IMR-90 (cell line): ENCODE results near the gene RHBDF2. TPM values are rescaled to one million over a fixed set of nuclear protein-coding genes. Genes with fewer than 3 reads are reported as not detected.

Experiments used
- ATAC-seq: fragments of 200-7000 bp; cut with Tn5 transposase; 2 replicates; pipeline ENCODE4 v1.9.1; 2020; ENCODE audit warnings: low read depth, mild to moderate bottlenecking, moderate library complexity
- BruUV-seq: library from RNA; stranded (reverse); fragments of 400-500 nt; replicated peaks from 2 replicates; lab custom pipeline; 2021; lab: Mats Ljungman, UMichigan
- CTCF ChIA-PET: fragments of 300-600 bp; formaldehyde crosslinking; extraction: SDS; loops from one replicate; lab custom pipeline; 2021; ENCODE audit warnings: antibody characterized with exemption; lab: Yijun Ruan, JAX
- POLR2A ChIA-PET: fragments of 300-600 bp; sonication (Branson Sonifier 250); formaldehyde crosslinking; loops from one replicate; lab custom pipeline; 2022; ENCODE audit warnings: antibody characterized with exemption; ENCODE audit not compliant: unreplicated experiment; lab: Charles Lee
- DNase-seq: peaks from one replicate; pipeline ENCODE4 v3.0.0; 2013
- H2AFZ ChIP-seq: replicated peaks from 2 replicates; pipeline ENCODE3; 2013; ENCODE audit warnings: low read length, mild to moderate bottlenecking; ENCODE audit not compliant: poor library complexity
- H2AK5ac ChIP-seq: 2 replicates; pipeline ENCODE4 v1.6.1; 2013; ENCODE audit warnings: low read depth, low read length, inconsistent platforms
- H2AK9ac ChIP-seq: replicated peaks from 2 replicates; pipeline ENCODE3; 2013; ENCODE audit warnings: mild to moderate bottlenecking, low read depth, low read length, moderate library complexity; ENCODE audit not compliant: poor library complexity
- H2BK120ac ChIP-seq: 2 replicates; pipeline ENCODE4 v1.6.1; 2013; ENCODE audit warnings: low read depth, low read length, inconsistent platforms
- H2BK15ac ChIP-seq: 3 replicates; pipeline ENCODE4 v1.6.1; 2013; ENCODE audit warnings: low read depth, low read length, inconsistent platforms
- H2BK20ac ChIP-seq: 2 replicates; pipeline ENCODE4 v1.6.1; 2013; ENCODE audit warnings: low read depth, mild to moderate bottlenecking, inconsistent platforms, low read length, moderate library complexity
- H2BK5ac ChIP-seq: 2 replicates; pipeline ENCODE4 v1.6.1; 2013; ENCODE audit warnings: mild to moderate bottlenecking, low read depth, low read length, inconsistent platforms; ENCODE audit not compliant: poor library complexity, severe bottlenecking
- H3K14ac ChIP-seq: replicated peaks from 2 replicates; pipeline ENCODE4 v1.6.1; 2013; ENCODE audit warnings: low read depth, low read length, inconsistent platforms
- H3K18ac ChIP-seq: 2 replicates; pipeline ENCODE4 v1.6.1; 2013; ENCODE audit warnings: low read depth, low read length, control low read depth
- H3K23ac ChIP-seq: 2 replicates; pipeline ENCODE4 v1.6.1; 2013; ENCODE audit warnings: low read depth, low read length, inconsistent platforms
- H3K27ac ChIP-seq: 2 replicates; pipeline ENCODE4 v1.5.1; 2013; ENCODE audit warnings: mild to moderate bottlenecking, control low read depth, low read length; ENCODE audit not compliant: insufficient read depth
- H3K27me3 ChIP-seq: 2 replicates; pipeline ENCODE4 v1.6.1; 2013; ENCODE audit warnings: low read length; ENCODE audit not compliant: control insufficient read depth, insufficient read depth
- H3K36me3 ChIP-seq: 2 replicates; pipeline ENCODE4 v1.6.1; 2013; ENCODE audit warnings: low read length, mixed read lengths; ENCODE audit not compliant: control insufficient read depth, insufficient read depth
- H3K4ac ChIP-seq: 2 replicates; pipeline ENCODE4 v1.6.1; 2013; ENCODE audit warnings: low read depth, low read length, inconsistent platforms
- H3K4me1 ChIP-seq: 2 replicates; pipeline ENCODE4 v1.6.1; 2013; ENCODE audit warnings: low read length, mixed read lengths; ENCODE audit not compliant: control insufficient read depth, insufficient read depth
- H3K4me2 ChIP-seq: 2 replicates; pipeline ENCODE4 v1.6.1; 2013; ENCODE audit warnings: low read depth, mild to moderate bottlenecking, control low read depth, low read length, moderate library complexity
- H3K4me3 ChIP-seq: 2 replicates; pipeline ENCODE4 v1.5.1; 2013; ENCODE audit warnings: low read depth, mild to moderate bottlenecking, control low read depth, low read length, moderate library complexity; ENCODE audit not compliant: insufficient read depth
- H3K56ac ChIP-seq: 2 replicates; pipeline ENCODE4 v1.6.1; 2013; ENCODE audit warnings: low read length, inconsistent platforms; ENCODE audit not compliant: insufficient read depth; ENCODE audit errors: extremely low read depth
- H3K79me1 ChIP-seq, 2 experiments: 2 replicates each; pipeline ENCODE4 v1.6.1; 2013; ENCODE audit warnings: low read length in 2 of 2, inconsistent platforms in 1 of 2, low read depth in 1 of 2
- H3K9ac ChIP-seq: 2 replicates; pipeline ENCODE4 v1.6.1; 2013; ENCODE audit warnings: low read depth, low read length, control low read depth
- H3K9me1 ChIP-seq: 2 replicates; pipeline ENCODE4 v1.6.1; 2013; ENCODE audit warnings: low read length, inconsistent platforms; ENCODE audit not compliant: insufficient read depth
- H3K9me3 ChIP-seq: 2 replicates; pipeline ENCODE4 v1.6.1; 2013; ENCODE audit warnings: low read length; ENCODE audit not compliant: control insufficient read depth, insufficient read depth
- H4K20me1 ChIP-seq: 2 replicates; pipeline ENCODE4 v1.6.1; 2013; ENCODE audit warnings: low read length, inconsistent platforms; ENCODE audit not compliant: insufficient read depth
- H4K5ac ChIP-seq: 2 replicates; pipeline ENCODE4 v1.6.1; 2013; ENCODE audit warnings: mild to moderate bottlenecking, low read depth, low read length, control low read depth
- H4K8ac ChIP-seq, 2 experiments: 2 replicates each; pipeline ENCODE4 v1.6.1; 2013; ENCODE audit warnings: low read depth in 2 of 2, low read length in 2 of 2, control low read depth in 1 of 2, inconsistent platforms in 1 of 2
- H4K91ac ChIP-seq: 2 replicates; pipeline ENCODE4 v1.6.1; 2013; ENCODE audit warnings: low read depth, low read length, inconsistent platforms; ENCODE audit not compliant: insufficient read depth
- BHLHE40 ChIP-seq: fragments of 150-350 bp; IDR thresholded peaks from 2 replicates; pipeline ENCODE4 v1.6.1; 2016; ENCODE audit warnings: mild to moderate bottlenecking, low read depth, low read length
- CHD1 ChIP-seq: IDR thresholded peaks from 2 replicates; pipeline ENCODE4 v1.6.1; 2012; ENCODE audit warnings: low read depth, low read length, improper control_type of control experiment
- ELK1 ChIP-seq: fragments of 150-350 bp; IDR thresholded peaks from 2 replicates; pipeline ENCODE4 v1.6.1; 2016; ENCODE audit warnings: low read depth, mild to moderate bottlenecking, low read length, moderate library complexity, borderline replicate concordance
- FOS ChIP-seq: fragments of 150-350 bp; IDR thresholded peaks from 2 replicates; pipeline ENCODE4 v1.6.1; 2016; ENCODE audit warnings: low read depth, low read length
- MAZ ChIP-seq: IDR thresholded peaks from 2 replicates; pipeline ENCODE4 v1.6.1; 2012; ENCODE audit warnings: low read depth, mild to moderate bottlenecking, low read length, improper control_type of control experiment, moderate library complexity, borderline replicate concordance
- MXI1 ChIP-seq: IDR thresholded peaks from 2 replicates; pipeline ENCODE4 v1.6.1; 2012; ENCODE audit warnings: low read depth, mild to moderate bottlenecking, low read length, moderate library complexity, borderline replicate concordance
- NFE2L2 ChIP-seq: fragments of 150-350 bp; IDR thresholded peaks from 2 replicates; pipeline ENCODE4 v1.6.1; 2016; ENCODE audit warnings: low read depth, mild to moderate bottlenecking, low read length
- RAD21 ChIP-seq: IDR thresholded peaks from 2 replicates; pipeline ENCODE4 v1.6.1; 2012; ENCODE audit warnings: low read length, improper control_type of control experiment
- WGBS, 2 experiments: methylation state at CpG; one replicate each; pipeline versions ENCODE4 v1.1.5 to v1.1.7; 2013; ENCODE audit warnings: missing lambda C conversion rate in 2 of 2; ENCODE audit not compliant: insufficient read length in 1 of 2; ENCODE audit errors: extremely low coverage in 2 of 2; 5-methylcytosine and 5-hydroxymethylcytosine counted together
- dilution Hi-C: fragments of 300-500 bp; cut with HindIII; formaldehyde crosslinking; loops from one replicate; pipeline ENCODE4 v1.14.3; 2018; ENCODE audit warnings: low sequenced_read_pairs; ENCODE audit not compliant: unreplicated experiment
- in situ Hi-C: fragments of 300-500 bp; cut with MboI; formaldehyde crosslinking; loops from 3 replicates; pipeline ENCODE4 v1.14.3; 2019; ENCODE audit warnings: low sequenced_read_pairs, inconsistent platforms, mixed read lengths
- intact Hi-C: fragments of 100-400 bp; cut with micrococcal nuclease; formaldehyde crosslinking; loops from 2 replicates; pipeline ENCODE4 v1.10.0; 2022
- polyA plus RNA-seq, 3 experiments: library from polyadenylated mRNA; depleted of rRNA; stranded (reverse); fragments of >200 nt; gene quantifications; 2 replicates each; pipeline ENCODE4 v1.2.3, GENCODE V29; 2012; ENCODE audit warnings: low replicate concordance in 1 of 3
- total RNA-seq: library from RNA; depleted of rRNA; stranded (reverse); fragments of >200 nt; gene quantifications from 2 replicates; pipeline ENCODE4 v1.2.3, GENCODE V29; 2012
- TF ChIP-seq, protein P1 (sequence below): fragments of 150-350 bp; IDR thresholded peaks from 2 replicates; pipeline ENCODE4 v1.6.1; 2017; ENCODE audit warnings: mild to moderate bottlenecking, antibody characterized with exemption, low read length, low read depth
- TF ChIP-seq, protein P2 (sequence below): conservative IDR thresholded peaks from 2 replicates; pipeline ENCODE4 v1.5.1; 2012; ENCODE audit warnings: mild to moderate bottlenecking, low read depth, low read length, improper control_type of control experiment

Gene RHBDF2
- total and polyA plus RNA-seq, 2 of the 4 experiments (the other 2 are of a cell fraction): 1.3 to 8.3 TPM

DNA sequence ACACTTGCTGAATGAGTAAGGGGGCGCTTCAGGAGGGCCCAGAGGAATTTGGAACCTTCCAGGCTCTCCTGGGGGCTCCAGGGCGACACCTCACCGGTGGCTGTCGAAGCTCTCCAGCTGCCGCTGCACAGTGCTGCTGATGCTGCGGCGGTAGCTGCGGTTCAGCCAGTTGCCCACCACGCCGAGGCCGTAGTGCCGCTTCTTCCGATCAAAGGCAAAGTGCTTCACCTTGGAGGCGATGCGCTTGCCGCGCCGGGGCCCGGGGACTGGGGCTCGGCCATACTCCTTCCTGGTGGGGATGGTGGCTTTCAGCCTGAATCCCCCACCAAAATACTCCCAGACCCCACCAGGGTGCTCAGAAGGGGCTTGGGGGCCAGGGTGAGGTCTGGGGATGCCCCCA is 24.5 kb downstream of the RHBDF2 start:
- in situ Hi-C loops: no loop called here
- Histone ChIP-seq H3K14ac (no peak overlapping the region), H3K36me3 (no peaks in the 10 kb centered on the region; the same call in 1 of the 2 replicates), H3K9me3 (no peaks in the 10 kb centered on the region), H2BK5ac (no peak overlapping the region), H4K20me1 (no peaks in the 10 kb centered on the region), H3K9ac (no peak overlapping the region), H3K4me3 (no peak overlapping the region), H2BK20ac (no peak overlapping the region), H3K9me1 (peaks cover 2% of the 10 kb centered on the region; the same call in 1 of the 2 replicates), H3K79me1 (no peaks in the 10 kb centered on the region), H3K4ac (no peak overlapping the region), H3K4me2 (no peak overlapping the region), H3K56ac (no peak overlapping the region), H3K4me1 (no peaks in the 10 kb centered on the region; the same call in 1 of the 2 replicates), H3K23ac (no peak overlapping the region), H3K18ac (no peak overlapping the region), H3K27me3 (no peaks in the 10 kb centered on the region), H4K91ac (no peak overlapping the region), H2AFZ (no peak overlapping the region), H4K8ac (no peak overlapping the region), H2BK120ac (no peak overlapping the region), H3K27ac (no peak overlapping the region), H2BK15ac (no peak overlapping the region), H2AK5ac (no peak overlapping the region), H4K5ac (no peak overlapping the region), H2AK9ac (no peak overlapping the region)
- 72% methylated on average over 12 of the region's 20 CpGs; no CpG with 5 or more reads in 1 of the 2 experiments for WGBS, 2 experiments
- no TSS peak for BruUV-seq
- no peak for TF ChIP-seq BHLHE40
- TF ChIP-seq, protein P1, sequence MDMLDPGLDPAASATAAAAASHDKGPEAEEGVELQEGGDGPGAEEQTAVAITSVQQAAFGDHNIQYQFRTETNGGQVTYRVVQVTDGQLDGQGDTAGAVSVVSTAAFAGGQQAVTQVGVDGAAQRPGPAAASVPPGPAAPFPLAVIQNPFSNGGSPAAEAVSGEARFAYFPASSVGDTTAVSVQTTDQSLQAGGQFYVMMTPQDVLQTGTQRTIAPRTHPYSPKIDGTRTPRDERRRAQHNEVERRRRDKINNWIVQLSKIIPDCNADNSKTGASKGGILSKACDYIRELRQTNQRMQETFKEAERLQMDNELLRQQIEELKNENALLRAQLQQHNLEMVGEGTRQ: no peak
- TF ChIP-seq MXI1: no peak
- TF ChIP-seq RAD21: no peak
- no peak for TF ChIP-seq NFE2L2
- no peak for TF ChIP-seq ELK1
- no peak for TF ChIP-seq MAZ
- no peak for TF ChIP-seq CHD1
- no peak for TF ChIP-seq FOS
- TF ChIP-seq, protein P2, sequence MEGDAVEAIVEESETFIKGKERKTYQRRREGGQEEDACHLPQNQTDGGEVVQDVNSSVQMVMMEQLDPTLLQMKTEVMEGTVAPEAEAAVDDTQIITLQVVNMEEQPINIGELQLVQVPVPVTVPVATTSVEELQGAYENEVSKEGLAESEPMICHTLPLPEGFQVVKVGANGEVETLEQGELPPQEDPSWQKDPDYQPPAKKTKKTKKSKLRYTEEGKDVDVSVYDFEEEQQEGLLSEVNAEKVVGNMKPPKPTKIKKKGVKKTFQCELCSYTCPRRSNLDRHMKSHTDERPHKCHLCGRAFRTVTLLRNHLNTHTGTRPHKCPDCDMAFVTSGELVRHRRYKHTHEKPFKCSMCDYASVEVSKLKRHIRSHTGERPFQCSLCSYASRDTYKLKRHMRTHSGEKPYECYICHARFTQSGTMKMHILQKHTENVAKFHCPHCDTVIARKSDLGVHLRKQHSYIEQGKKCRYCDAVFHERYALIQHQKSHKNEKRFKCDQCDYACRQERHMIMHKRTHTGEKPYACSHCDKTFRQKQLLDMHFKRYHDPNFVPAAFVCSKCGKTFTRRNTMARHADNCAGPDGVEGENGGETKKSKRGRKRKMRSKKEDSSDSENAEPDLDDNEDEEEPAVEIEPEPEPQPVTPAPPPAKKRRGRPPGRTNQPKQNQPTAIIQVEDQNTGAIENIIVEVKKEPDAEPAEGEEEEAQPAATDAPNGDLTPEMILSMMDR: no peak
- ATAC-seq (no peak), DNase-seq (no peak)
- intact Hi-C loops: no loop called here
- CTCF ChIA-PET: no interaction called here
- POLR2A ChIA-PET: no interaction called here
- dilution Hi-C loops: no loop called here
